HCT116 (cell line): Measurements from ENCODE around the gene NCDN. TPM values are rescaled to one million over a fixed set of nuclear protein-coding genes. Genes with fewer than 3 reads are reported as not detected.

Experiments used
- ATAC-seq: fragments of 200-7000 bp; cut with Tn5 transposase; 2 replicates; pipeline ENCODE4 v1.9.1; 2020; ENCODE audit warnings: mild to moderate bottlenecking, moderate library complexity
- BruUV-seq: library from RNA; stranded (reverse); fragments of 400-500 nt; replicated peaks from 2 replicates; lab custom pipeline; 2021; lab: Mats Ljungman, UMichigan
- CTCF ChIA-PET: fragments of 300-600 bp; sonication (Branson Sonifier 250); formaldehyde crosslinking; loops from one replicate; lab custom pipeline; 2021; ENCODE audit warnings: antibody characterized with exemption; lab: Charles Lee
- POLR2A ChIA-PET: fragments of 300-600, 350-600 bp; sonication (Branson Sonifier 250); formaldehyde crosslinking; loops from one replicate; lab custom pipeline; 2021; ENCODE audit warnings: antibody characterized with exemption; lab: Charles Lee
- RAD21 ChIA-PET, 2 experiments: fragments of 300-600 bp; sonication (Branson Sonifier 250); formaldehyde crosslinking; loops; one replicate each; lab custom pipeline; 2023; ENCODE audit warnings: low total read pairs in 2 of 2; ENCODE audit not compliant: uncharacterized antibody in 2 of 2, unreplicated experiment in 2 of 2, low non-redundant PET in 1 of 2; lab: Charles Lee
- DNase-seq: peaks from one replicate; pipeline ENCODE4 v3.0.0-alpha.2; 2010; ENCODE audit warnings: low read depth, low spot score
- H2AFZ ChIP-seq: fragments of 200-600 bp; shearing (Covaris generic), sonication (generic); 2 replicates; pipeline ENCODE4 v1.6.1; 2017; ENCODE audit warnings: low read depth, mixed run types, mixed read lengths, antibody characterized with exemption, low read length; ENCODE audit not compliant: poor library complexity, severe bottlenecking
- H3K27ac ChIP-seq: 2 replicates; pipeline ENCODE4 v1.5.1; 2012; ENCODE audit warnings: low read depth, low read length
- H3K27me3 ChIP-seq: fragments of 200-600 bp; sonication (generic); 2 replicates; pipeline ENCODE4 v1.6.1; 2016; ENCODE audit warnings: mixed run types, low read length, mixed read lengths; ENCODE audit not compliant: insufficient read depth
- H3K36me3 ChIP-seq, 2 experiments: fragments of 200-500 bp in 1 of 2; fragments of 200-600 bp in 1 of 2; sonication (Bioruptor generic) in 1 of 2; sonication (generic) in 1 of 2; 2 replicates each; pipeline versions ENCODE4 v1.5.1 to v1.6.1; 2014 to 2016; ENCODE audit warnings: low read length in 2 of 2, inconsistent platforms in 1 of 2, mixed read lengths in 1 of 2, mixed run types in 1 of 2; ENCODE audit not compliant: insufficient read depth in 2 of 2, control insufficient read depth in 1 of 2
- H3K4me1 ChIP-seq, 2 experiments: fragments of 200-600 bp in 1 of 2; sonication (generic) in 1 of 2; 2 replicates each; pipeline versions ENCODE4 v1.5.1 to v1.6.1; 2012 to 2017; ENCODE audit warnings: low read length in 2 of 2, inconsistent platforms in 1 of 2, mild to moderate bottlenecking in 1 of 2, mixed read lengths in 1 of 2, mixed run types in 1 of 2, moderate library complexity in 1 of 2; ENCODE audit not compliant: insufficient read depth in 2 of 2, control insufficient read depth in 1 of 2
- H3K4me2 ChIP-seq: fragments of 200-600 bp; sonication (generic); 2 replicates; pipeline ENCODE4 v1.6.1; 2017; ENCODE audit warnings: mixed run types, low read length, mixed read lengths
- H3K4me3 ChIP-seq, 2 experiments: fragments of 200-600 bp in 1 of 2; sonication (generic) in 1 of 2; replicated peaks in 1 of 2; 2 replicates each; pipeline ENCODE4 v1.5.1; 2011 to 2016; ENCODE audit warnings: low read length in 2 of 2, control low read depth in 1 of 2, low read depth in 1 of 2, mild to moderate bottlenecking in 1 of 2, mixed read lengths in 1 of 2, mixed run types in 1 of 2
- H3K79me2 ChIP-seq: fragments of 200-600 bp; sonication (generic); 2 replicates; pipeline ENCODE4 v1.6.1; 2017; ENCODE audit warnings: mild to moderate bottlenecking, mixed run types, low read length, moderate library complexity, mixed read lengths; ENCODE audit not compliant: insufficient read depth
- H3K9ac ChIP-seq: fragments of 200-600 bp; sonication (generic); 2 replicates; pipeline ENCODE4 v1.6.1; 2016; ENCODE audit warnings: low read length, mixed read lengths
- H3K9me2 ChIP-seq: fragments of 200-600 bp; sonication (generic), shearing (Covaris generic); 2 replicates; pipeline ENCODE4 v1.6.1; 2017; ENCODE audit warnings: mixed run types, mild to moderate bottlenecking, moderate library complexity; ENCODE audit not compliant: insufficient read depth
- H3K9me3 ChIP-seq, 2 experiments: fragments of 200-500 bp in 1 of 2; fragments of 200-600 bp in 1 of 2; sonication (Bioruptor generic) in 1 of 2; sonication (generic) in 1 of 2; 2 replicates each; pipeline ENCODE4 v1.6.1; 2014 to 2017; ENCODE audit warnings: low read length in 2 of 2, mixed read lengths in 2 of 2, inconsistent platforms in 1 of 2, low read depth in 1 of 2, mild to moderate bottlenecking in 1 of 2, mixed run types in 1 of 2, moderate library complexity in 1 of 2; ENCODE audit not compliant: control insufficient read depth in 1 of 2, insufficient read depth in 1 of 2
- H4K20me1 ChIP-seq: fragments of 200-600 bp; sonication (generic), shearing (Covaris generic); 2 replicates; pipeline ENCODE4 v1.6.1; 2017; ENCODE audit warnings: mixed run types, mild to moderate bottlenecking, moderate library complexity; ENCODE audit not compliant: insufficient read depth
- ATF3 ChIP-seq: IDR thresholded peaks from 2 replicates; pipeline ENCODE4 v1.6.1; 2012
- CEBPB ChIP-seq: IDR thresholded peaks from 2 replicates; pipeline ENCODE4 v1.6.1; 2012; ENCODE audit warnings: low read depth
- CTCF ChIP-seq, 3 experiments: fragments of 200-600 bp in 1 of 3; sonication (generic) in 1 of 3; IDR thresholded peaks in 2 of 3; conservative IDR thresholded peaks in 1 of 3; 2 replicates each; pipeline ENCODE4 v1.5.1; 2012 to 2017; ENCODE audit warnings: low read depth in 2 of 3, low read length in 2 of 3, antibody characterized with exemption in 1 of 3, borderline replicate concordance in 1 of 3, control low read depth in 1 of 3, mild to moderate bottlenecking in 1 of 3, mixed read lengths in 1 of 3, mixed run types in 1 of 3, moderate library complexity in 1 of 3; ENCODE audit not compliant: insufficient read depth in 1 of 3
- EGR1 ChIP-seq: IDR thresholded peaks from 2 replicates; pipeline ENCODE4 v1.6.1; 2012; ENCODE audit warnings: low read depth
- ELF1 ChIP-seq: IDR thresholded peaks from 2 replicates; pipeline ENCODE4 v1.6.1; 2012; ENCODE audit warnings: low read depth, borderline replicate concordance
- EZH2 ChIP-seq: fragments of 200-600 bp; sonication (generic); IDR thresholded peaks from 2 replicates; pipeline ENCODE4 v1.6.1; 2017; ENCODE audit warnings: antibody characterized with exemption, mixed run types
- FOSL1 ChIP-seq: IDR thresholded peaks from 2 replicates; pipeline ENCODE4 v1.6.1; 2012; ENCODE audit warnings: low read depth
- JUND ChIP-seq: IDR thresholded peaks from 2 replicates; pipeline ENCODE4 v1.6.1; 2012
- MAX ChIP-seq: IDR thresholded peaks from 2 replicates; pipeline ENCODE4 v1.6.1; 2012
- POLR2A ChIP-seq: IDR thresholded peaks from 2 replicates; pipeline ENCODE4 v1.7.0; 2011; ENCODE audit warnings: borderline replicate concordance; ENCODE audit not compliant: insufficient read depth, insufficient read length; ENCODE audit errors: extremely low read depth
- POLR2AphosphoS5 ChIP-seq: IDR thresholded peaks from 2 replicates; pipeline ENCODE4 v1.6.1; 2011; ENCODE audit warnings: mild to moderate bottlenecking, low read depth, low read length, moderate library complexity
- RAD21 ChIP-seq: IDR thresholded peaks from 2 replicates; pipeline ENCODE4 v1.6.1; 2012; ENCODE audit warnings: low read depth, mild to moderate bottlenecking
- SIN3A ChIP-seq: IDR thresholded peaks from 2 replicates; pipeline ENCODE4 v1.6.1; 2012; ENCODE audit warnings: low read depth
- SRF ChIP-seq: IDR thresholded peaks from 2 replicates; pipeline ENCODE4 v1.6.1; 2012; ENCODE audit warnings: low read depth
- TCF7L2 ChIP-seq: IDR thresholded peaks from 2 replicates; pipeline ENCODE4 v1.7.0; 2011; ENCODE audit warnings: borderline replicate concordance, inconsistent platforms; ENCODE audit not compliant: insufficient read depth, insufficient read length; ENCODE audit errors: extremely low read depth
- YY1 ChIP-seq: IDR thresholded peaks from 2 replicates; pipeline ENCODE4 v1.6.1; 2011; ENCODE audit warnings: low read length, low read depth, moderate library complexity, mild to moderate bottlenecking; ENCODE audit not compliant: insufficient replicate concordance; ENCODE audit errors: extremely low read depth
- ZBTB33 ChIP-seq: IDR thresholded peaks from 2 replicates; pipeline ENCODE4 v1.6.1; 2011; ENCODE audit warnings: mild to moderate bottlenecking, low read length, moderate library complexity; ENCODE audit not compliant: insufficient replicate concordance; ENCODE audit errors: extremely low read depth
- ZNF274 ChIP-seq: fragments of 200-500 bp; sonication (Bioruptor generic); IDR thresholded peaks from 2 replicates; pipeline ENCODE4 v1.6.1; 2014; ENCODE audit warnings: mild to moderate bottlenecking, low read depth, low read length, inconsistent platforms
- intact Hi-C: fragments of 100-400 bp; cut with micrococcal nuclease; formaldehyde crosslinking; loops from 2 replicates; pipeline ENCODE4 v1.10.0; 2022
- total RNA-seq: library from RNA; stranded (reverse); gene quantifications from one replicate; pipeline ENCODE4 v1.2.1, GENCODE V29; 2021; ENCODE audit not compliant: unreplicated experiment

Gene NCDN
- total RNA-seq, 1 experiment from 2014 or later, result 24.5 TPM

- H2AFZ ChIP-seq, result no peak overlapping the region
- peaks cover 25 to 38% of the 10 kb centered on the region in 2 experiments for H3K36me3 ChIP-seq
- H3K4me3 ChIP-seq, result no peak overlapping the region
- no peaks in the 10 kb centered on the region for H3K4me1 ChIP-seq
- H3K79me2 ChIP-seq, result peaks cover 98% of the 10 kb centered on the region
- ChIA-PET CTCF (interaction anchor here (0.8 kb wide), 1 partner anchor 13 kb away, joined by 4 read pairs; no protein-coding TSS in a partner anchor), POLR2A (no interaction called here), RAD21 (no interaction called here)
- ATAC-seq (no peak), DNase-seq (no peak)
- BruUV-seq, result no TSS peak
- H3K27me3 ChIP-seq, result no peaks in the 10 kb centered on the region
- H3K9me3 ChIP-seq, result no peaks in the 10 kb centered on the region
- no peak overlapping the region for H3K27ac ChIP-seq
- peaks cover 10% of the 10 kb centered on the region; the same call in 1 of the 2 replicates for H4K20me1 ChIP-seq
- no peak for TF ChIP-seq JUND
- TF ChIP-seq POLR2A, result no peak
- no peak for TF ChIP-seq EZH2
- no peak for TF ChIP-seq MAX
- TF ChIP-seq ELF1, result no peak
- no peak for TF ChIP-seq SRF
- no peak for TF ChIP-seq RAD21
- no peak for TF ChIP-seq ZBTB33
- TF ChIP-seq CTCF (IDR thresholded peaks at IDR 0.05 in 2 of 3, conservative IDR thresholded peaks at IDR 0.05 in 1 of 3; ENCODE audit: borderline replicate concordance in 1 of 3, insufficient read depth in 1 of 3, low read depth in 2 of 3, low read length in 2 of 3), result no peak
- TF ChIP-seq FOSL1, result no peak
- no peak for TF ChIP-seq POLR2AphosphoS5
- no peak for TF ChIP-seq ATF3
- no peak for TF ChIP-seq ZNF274
- TF ChIP-seq CEBPB, result no peak
- TF ChIP-seq EGR1, result no peak
- TF ChIP-seq YY1, result no peak
- no peak for TF ChIP-seq SIN3A
- TF ChIP-seq TCF7L2, result no peak
- no peak overlapping the region for H3K9ac ChIP-seq
- no peaks in the 10 kb centered on the region for H3K9me2 ChIP-seq
- no peak overlapping the region for H3K4me2 ChIP-seq
- intact Hi-C loops, result no loop called here
Measured at GRCh38 chr1:35611655-35612054, 54.1 kb downstream of the NCDN start.
